Hepatocyte (in vitro differentiated cells): ENCODE results near the gene GBP7. TPM values are rescaled to one million over a fixed set of nuclear protein-coding genes. Genes with fewer than 3 reads are reported as not detected.
"Not testable (repeated sequence)": the region's sequence is repeated elsewhere in the genome, so short reads cannot be mapped to it uniquely, and the experiment has no call there.

Experiments used
- DNase-seq: peaks from one replicate; pipeline ENCODE4 v3.0.0-alpha.2; 2016; ENCODE audit warnings: low spot score
- H2AFZ ChIP-seq: fragments of 200-600 bp; sonication (generic); 2 replicates; pipeline ENCODE4 v1.6.0; 2016; ENCODE audit warnings: antibody characterized with exemption, mild to moderate bottlenecking
- H3K27ac ChIP-seq: fragments of 200-600 bp; sonication (generic); 2 replicates; pipeline ENCODE4 v1.5.1; 2016; ENCODE audit warnings: mild to moderate bottlenecking
- H3K27me3 ChIP-seq: fragments of 200-600 bp; sonication (generic); 2 replicates; pipeline ENCODE4 v1.6.1; 2016
- H3K36me3 ChIP-seq: fragments of 200-600 bp; sonication (generic); replicated peaks from 2 replicates; pipeline ENCODE4 v1.5.1; 2016; ENCODE audit warnings: low read depth; ENCODE audit not compliant: insufficient read depth
- H3K4me1 ChIP-seq: fragments of 200-600 bp; sonication (generic); 2 replicates; pipeline ENCODE4 v1.5.1; 2016; ENCODE audit warnings: mild to moderate bottlenecking, moderate library complexity; ENCODE audit not compliant: insufficient read depth
- H3K4me2 ChIP-seq: fragments of 200-600 bp; sonication (generic); 2 replicates; pipeline ENCODE4 v1.6.0; 2016
- H3K4me3 ChIP-seq: fragments of 200-600 bp; sonication (generic); 2 replicates; pipeline ENCODE4 v1.5.1; 2016; ENCODE audit warnings: mild to moderate bottlenecking
- H3K79me2 ChIP-seq: fragments of 200-600 bp; sonication (generic); 2 replicates; pipeline ENCODE4 v1.6.0; 2017; ENCODE audit warnings: mild to moderate bottlenecking
- H3K9me2 ChIP-seq: fragments of 200-600 bp; sonication (generic); replicated peaks from 2 replicates; pipeline ENCODE4 v1.6.0; 2017; ENCODE audit warnings: mild to moderate bottlenecking; ENCODE audit not compliant: insufficient read depth
- H3K9me3 ChIP-seq: fragments of 200-600 bp; sonication (generic); 2 replicates; pipeline ENCODE4 v1.5.1; 2016; ENCODE audit warnings: low read depth, mild to moderate bottlenecking
- H4K20me1 ChIP-seq: fragments of 200-600 bp; sonication (generic); 2 replicates; pipeline ENCODE4 v1.6.0; 2016; ENCODE audit warnings: mild to moderate bottlenecking; ENCODE audit not compliant: insufficient read depth, poor library complexity, severe bottlenecking
- EZH2 ChIP-seq: fragments of 200-600 bp; sonication (generic); IDR thresholded peaks from 2 replicates; pipeline ENCODE4 v1.6.1; 2016; ENCODE audit warnings: antibody characterized with exemption, mild to moderate bottlenecking, borderline replicate concordance
- EZH2phosphoT487 ChIP-seq: fragments of 200-600 bp; sonication (generic); IDR thresholded peaks from one replicate; pipeline ENCODE4 v1.6.1; 2018; ENCODE audit warnings: antibody characterized with exemption, mild to moderate bottlenecking, low read depth, moderate library complexity; ENCODE audit not compliant: unreplicated experiment, severe bottlenecking
- WGBS: methylation state at CpG from one replicate; pipeline ENCODE4 v1.1.6; 2016; ENCODE audit warnings: low lambda C conversion rate; ENCODE audit errors: missing lambda C conversion rate; 5-methylcytosine and 5-hydroxymethylcytosine counted together
- polyA plus RNA-seq: library from polyadenylated mRNA; unstranded; fragments of >200 nt; fragmentation: Nextera tagmentation; extraction: Ambion mirVana; gene quantifications from 2 replicates; pipeline ENCODE4 v1.2.1, GENCODE V29; 2016
- total RNA-seq: library from RNA; depleted of rRNA; stranded (reverse); fragments of >200 nt; gene quantifications from 2 replicates; pipeline ENCODE4 v1.2.3, GENCODE V29; 2014
- TF ChIP-seq, protein P1 (sequence below): fragments of 200-600 bp; sonication (generic); IDR thresholded peaks from 2 replicates; pipeline ENCODE4 v1.5.1; 2016; ENCODE audit warnings: antibody characterized with exemption, mild to moderate bottlenecking; ENCODE audit not compliant: poor library complexity

GBP7 gene, protein sequence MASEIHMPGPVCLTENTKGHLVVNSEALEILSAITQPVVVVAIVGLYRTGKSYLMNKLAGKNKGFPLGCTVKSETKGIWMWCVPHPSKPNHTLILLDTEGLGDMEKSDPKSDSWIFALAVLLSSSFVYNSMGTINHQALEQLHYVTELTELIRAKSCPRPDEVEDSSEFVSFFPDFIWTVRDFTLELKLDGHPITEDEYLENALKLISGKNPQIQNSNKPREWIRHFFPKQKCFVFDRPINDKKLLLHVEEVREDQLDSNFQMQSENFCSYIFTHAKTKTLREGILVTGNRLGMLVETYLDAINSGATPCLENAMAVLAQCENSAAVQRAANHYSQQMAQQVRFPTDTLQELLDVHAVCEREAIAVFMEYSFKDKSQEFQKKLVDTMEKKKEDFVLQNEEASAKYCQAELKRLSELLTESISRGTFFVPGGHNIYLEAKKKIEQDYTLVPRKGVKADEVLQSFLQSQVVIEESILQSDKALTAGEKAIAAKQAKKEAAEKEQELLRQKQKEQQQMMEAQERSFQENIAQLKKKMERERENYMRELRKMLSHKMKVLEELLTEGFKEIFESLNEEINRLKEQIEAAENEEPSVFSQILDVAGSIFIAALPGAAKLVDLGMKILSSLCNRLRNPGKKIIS
- 0.63 and 1.0 TPM in 2 replicates for total RNA-seq
- polyA plus RNA-seq, result 0.06 and 0.27 TPM in 2 replicates

- Histone ChIP-seq H3K27me3 (no peaks in the 10 kb centered on the region), H3K4me2 (no peak within 1 kb of the TSS), H4K20me1 (no peaks in the 10 kb centered on the region), H3K9me3 (no peaks in the 10 kb centered on the region), H2AFZ (no peak within 1 kb of the TSS), H3K4me3 (no peak within 1 kb of the TSS), H3K27ac (peak within 1 kb of the TSS; percentile 25), H3K79me2 (no peaks in the 10 kb centered on the region), H3K36me3 (no peaks in the 10 kb centered on the region), H3K4me1 (no peaks in the 10 kb centered on the region), H3K9me2 (no peaks in the 10 kb centered on the region)
- TF ChIP-seq EZH2 (no peak), EZH2phosphoT487 (no peak)
- TF ChIP-seq, protein P1, sequence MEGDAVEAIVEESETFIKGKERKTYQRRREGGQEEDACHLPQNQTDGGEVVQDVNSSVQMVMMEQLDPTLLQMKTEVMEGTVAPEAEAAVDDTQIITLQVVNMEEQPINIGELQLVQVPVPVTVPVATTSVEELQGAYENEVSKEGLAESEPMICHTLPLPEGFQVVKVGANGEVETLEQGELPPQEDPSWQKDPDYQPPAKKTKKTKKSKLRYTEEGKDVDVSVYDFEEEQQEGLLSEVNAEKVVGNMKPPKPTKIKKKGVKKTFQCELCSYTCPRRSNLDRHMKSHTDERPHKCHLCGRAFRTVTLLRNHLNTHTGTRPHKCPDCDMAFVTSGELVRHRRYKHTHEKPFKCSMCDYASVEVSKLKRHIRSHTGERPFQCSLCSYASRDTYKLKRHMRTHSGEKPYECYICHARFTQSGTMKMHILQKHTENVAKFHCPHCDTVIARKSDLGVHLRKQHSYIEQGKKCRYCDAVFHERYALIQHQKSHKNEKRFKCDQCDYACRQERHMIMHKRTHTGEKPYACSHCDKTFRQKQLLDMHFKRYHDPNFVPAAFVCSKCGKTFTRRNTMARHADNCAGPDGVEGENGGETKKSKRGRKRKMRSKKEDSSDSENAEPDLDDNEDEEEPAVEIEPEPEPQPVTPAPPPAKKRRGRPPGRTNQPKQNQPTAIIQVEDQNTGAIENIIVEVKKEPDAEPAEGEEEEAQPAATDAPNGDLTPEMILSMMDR, result no peak
- DNase-seq, result peak; percentile 10
Measured at GRCh38 chr1:89175601-89176256, at the start of gene GBP7. Gene GBP7, minus strand, starts transcription at chr1:89176003. Its CDS starts 4,068 bp downstream, at chr1:89171935.

GRCh38 chr1:89221341-89221740 is 45.5 kb upstream of the GBP7 start:
- no peaks in the 10 kb centered on the region for H3K79me2 ChIP-seq
- H3K4me1 ChIP-seq, result no peaks in the 10 kb centered on the region
- no peak overlapping the region for H3K4me3 ChIP-seq
- no peaks in the 10 kb centered on the region for H4K20me1 ChIP-seq
- no peaks in the 10 kb centered on the region for H3K36me3 ChIP-seq
- DNase-seq, result no peak
- 30% methylated on average over 1 of the region's 1 CpG for WGBS
- no peaks in the 10 kb centered on the region for H3K9me2 ChIP-seq
- H3K4me2 ChIP-seq, result no peak overlapping the region
- H3K27ac ChIP-seq, result no peak overlapping the region
- H3K9me3 ChIP-seq, result no peaks in the 10 kb centered on the region
- no peak for TF ChIP-seq EZH2phosphoT487
- no peak for TF ChIP-seq EZH2
- TF ChIP-seq, protein P1, result no peak
- H3K27me3 ChIP-seq, result no peaks in the 10 kb centered on the region
- no peak overlapping the region for H2AFZ ChIP-seq

- not testable (repeated sequence) for H3K27ac ChIP-seq
Measured at GRCh38 chr1:89219851-89220250, 44.0 kb upstream of the GBP7 start.

GRCh38 chr1:89218941-89219340 is 43.1 kb upstream of the GBP7 start:
- WGBS, result 87% methylated on average over 3 of the region's 3 CpGs
- not testable (repeated sequence) for H3K27me3 ChIP-seq, H3K9me3 ChIP-seq, H3K4me2 ChIP-seq, H3K36me3 ChIP-seq, H3K79me2 ChIP-seq, H3K9me2 ChIP-seq, H2AFZ ChIP-seq, H3K4me1 ChIP-seq, H3K27ac ChIP-seq, H4K20me1 ChIP-seq, H3K4me3 ChIP-seq, DNase-seq

More at GRCh38 chr1:89219851-89220250, 44.0 kb upstream of the GBP7 start:
- H3K4me1 ChIP-seq, H4K20me1 ChIP-seq, H2AFZ ChIP-seq, H3K36me3 ChIP-seq, H3K9me2 ChIP-seq, H3K4me3 ChIP-seq, DNase-seq, H3K4me2 ChIP-seq, H3K9me3 ChIP-seq, H3K79me2 ChIP-seq, H3K27me3 ChIP-seq: not testable (repeated sequence)
